Esophagus muscularis mucosa (tissue), 4 donors: ENCODE results near the gene AHRR. TPM values are rescaled to one million over a fixed set of nuclear protein-coding genes. Genes with fewer than 3 reads are reported as not detected.

Experiments used
- DNase-seq: peaks from one replicate; pipeline ENCODE4 v3.0.0-alpha.2; 2017; ENCODE audit errors: extremely low spot score
- H3K27ac ChIP-seq, 4 donors: fragments of 200-600 bp; sonication (generic); replicated peaks in 1 of 4; 1 replicate in 3 of 4; 2 replicates in 1 of 4; pipeline ENCODE4 v1.5.1; 2016 to 2019; ENCODE audit warnings: mild to moderate bottlenecking in 1 of 4
- H3K27me3 ChIP-seq, 4 donors: fragments of 200-600 bp; sonication (generic); one replicate each; pipeline versions ENCODE4 v1.5.1 to v1.6.0; 2016 to 2019
- H3K36me3 ChIP-seq, 4 donors: fragments of 200-600 bp; sonication (generic); one replicate each; pipeline ENCODE4 v1.5.1; 2016 to 2019
- H3K4me1 ChIP-seq, 4 donors: fragments of 200-600 bp; sonication (generic); one replicate each; pipeline ENCODE4 v1.5.1; 2016 to 2019
- H3K4me3 ChIP-seq, 4 donors: fragments of 200-600 bp; sonication (generic); 1 replicate in 2 of 4; 2 replicates in 2 of 4; pipeline ENCODE4 v1.5.1; 2016 to 2019; ENCODE audit warnings: mild to moderate bottlenecking in 4 of 4, moderate library complexity in 1 of 4
- H3K9me3 ChIP-seq, 4 donors: fragments of 200-600 bp; sonication (generic); 1 replicate in 3 of 4; 2 replicates in 1 of 4; pipeline ENCODE4 v1.5.1; 2016 to 2019
- CTCF ChIP-seq, 3 experiments: fragments of 200-600 bp in 2 of 3; fragments of 450-650 bp in 1 of 3; sonication (generic) in 2 of 3; IDR thresholded peaks; one replicate each; pipeline ENCODE4 v1.5.1; 2017 to 2019; ENCODE audit warnings: antibody characterized with exemption in 3 of 3, mild to moderate bottlenecking in 2 of 3, moderate library complexity in 1 of 3
- EP300 ChIP-seq: sonication (generic); formaldehyde crosslinking; IDR thresholded peaks from one replicate; pipeline ENCODE4 v1.6.1; 2017; ENCODE audit warnings: antibody characterized with exemption
- POLR2A ChIP-seq: fragments of 450-650 bp; IDR thresholded peaks from one replicate; pipeline ENCODE4 v1.6.1; 2017; ENCODE audit warnings: antibody characterized with exemption, moderate library complexity, mild to moderate bottlenecking, low read depth
- POLR2AphosphoS5 ChIP-seq, 2 donors: sonication (generic); formaldehyde crosslinking; IDR thresholded peaks; one replicate each; pipeline ENCODE4 v1.6.1; 2017; ENCODE audit warnings: antibody characterized with exemption in 2 of 2
- WGBS: methylation state at CpG from one replicate; pipeline ENCODE4 v1.1.5; 2018; 5-methylcytosine and 5-hydroxymethylcytosine counted together
- intact Hi-C: fragments of 100-400 bp; cut with DNase I; formaldehyde crosslinking; loops from one replicate; pipeline ENCODE4 v1.15.1; 2023
- total RNA-seq, 4 donors: library from RNA; depleted of rRNA; stranded (reverse); fragments of >200 nt; gene quantifications; one replicate each; pipeline versions ENCODE4 v1.1.0 to v1.2.1, GENCODE V29; 2016

The AHRR gene
- total RNA-seq, 4 donors from 2014 or later, result 0.33 to 5.5 (median 0.86) TPM

DNA sequence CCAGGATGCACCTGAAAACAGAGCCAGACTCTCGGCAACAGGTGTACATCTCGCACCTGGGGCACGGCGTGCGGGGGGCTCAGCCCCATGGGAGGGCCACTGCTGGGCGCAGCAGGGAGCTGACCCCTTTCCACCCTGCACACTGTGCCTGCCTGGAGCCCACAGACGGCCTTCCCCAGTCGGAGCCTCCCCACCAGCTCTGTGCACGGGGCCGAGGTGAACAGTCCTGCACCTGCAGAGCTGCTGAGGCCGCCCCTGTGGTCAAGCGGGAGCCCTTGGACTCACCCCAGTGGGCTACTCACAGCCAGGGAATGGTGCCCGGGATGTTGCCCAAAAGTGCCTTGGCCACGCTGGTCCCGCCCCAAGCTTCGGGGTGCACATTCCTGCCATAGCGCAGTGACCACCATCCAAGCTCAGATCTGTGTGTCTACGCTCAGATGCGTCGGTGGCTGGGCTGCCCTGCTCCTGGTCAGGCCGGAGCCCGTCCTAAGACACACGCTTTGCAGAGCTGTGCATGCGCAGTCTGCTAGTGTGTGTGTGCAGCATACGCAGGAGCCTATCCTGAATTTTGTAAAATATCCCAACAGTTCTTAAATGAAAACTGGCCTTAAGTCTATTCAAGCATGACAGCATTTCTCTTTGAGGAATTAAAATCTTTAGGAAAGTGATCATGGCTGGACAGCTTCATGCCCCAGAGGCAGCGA, 113.1 kb downstream of the AHRR start:
- Histone ChIP-seq H3K4me3 (no peak overlapping the region), H3K36me3 (no peaks in the 10 kb centered on the region), H3K9me3 (no peaks in the 10 kb centered on the region), H3K27ac (no peak overlapping the region), H3K27me3 (peaks cover 0 to 70% (median 0%) of the 10 kb centered on the region in 4 donors), H3K4me1 (peaks cover 0 to 3% (median under 1%) of the 10 kb centered on the region in 4 donors)
- intact Hi-C loops, result no loop called here
- WGBS, result 95% methylated on average over 14 of the region's 26 CpGs
- no peak for DNase-seq
- no peak for TF ChIP-seq POLR2AphosphoS5 (IDR thresholded peaks at IDR 0.05)
- no peak for TF ChIP-seq CTCF (IDR thresholded peaks at IDR 0.05)
- no peak for TF ChIP-seq EP300

DNA sequence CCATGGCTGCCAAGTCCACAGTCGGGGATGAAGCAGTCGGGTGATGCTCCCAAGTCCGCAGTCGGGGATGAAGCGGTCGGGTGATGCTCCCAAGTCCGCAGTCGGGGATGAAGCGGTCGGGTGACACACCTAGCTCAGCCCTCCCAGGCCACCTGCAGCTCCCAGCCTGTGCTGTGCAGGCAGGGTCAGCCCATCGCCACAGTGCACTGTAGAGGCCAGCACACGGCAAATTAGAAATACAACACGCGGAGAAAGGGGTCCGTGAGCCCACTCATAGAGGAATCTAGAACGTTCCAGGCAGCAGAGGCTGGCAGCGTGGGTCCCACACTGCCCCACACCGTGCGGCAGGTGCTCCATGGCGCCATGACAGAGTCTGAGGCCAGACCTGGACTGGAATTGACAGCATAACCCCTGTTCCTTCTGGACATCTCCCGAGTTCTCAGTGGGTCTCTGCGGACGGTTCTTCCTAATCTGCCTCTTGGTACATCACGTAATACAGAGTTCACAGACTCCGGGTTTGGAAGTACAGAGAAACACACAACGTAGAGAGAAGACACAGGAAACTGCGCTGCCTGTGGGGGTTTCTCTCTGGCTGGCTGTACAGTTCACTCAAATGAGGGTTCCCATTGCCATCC, 113.8 kb downstream of the AHRR start:
- peaks cover 0 to 68% (median 0%) of the 10 kb centered on the region in 4 donors for H3K27me3 ChIP-seq
- TF ChIP-seq POLR2AphosphoS5 (IDR thresholded peaks at IDR 0.05), result no peak
- no peak for TF ChIP-seq POLR2A
- TF ChIP-seq EP300, result no peak
- TF ChIP-seq CTCF (IDR thresholded peaks at IDR 0.05), result no peak
- no peaks in the 10 kb centered on the region for H3K36me3 ChIP-seq
- DNase-seq, result no peak
- H3K9me3 ChIP-seq, result no peaks in the 10 kb centered on the region
- H3K27ac ChIP-seq, result no peak overlapping the region
- intact Hi-C loops, result no loop called here
- 86% methylated on average over 20 of the region's 27 CpGs for WGBS
- no peaks in the 10 kb centered on the region for H3K4me1 ChIP-seq
- no peak overlapping the region for H3K4me3 ChIP-seq

DNA sequence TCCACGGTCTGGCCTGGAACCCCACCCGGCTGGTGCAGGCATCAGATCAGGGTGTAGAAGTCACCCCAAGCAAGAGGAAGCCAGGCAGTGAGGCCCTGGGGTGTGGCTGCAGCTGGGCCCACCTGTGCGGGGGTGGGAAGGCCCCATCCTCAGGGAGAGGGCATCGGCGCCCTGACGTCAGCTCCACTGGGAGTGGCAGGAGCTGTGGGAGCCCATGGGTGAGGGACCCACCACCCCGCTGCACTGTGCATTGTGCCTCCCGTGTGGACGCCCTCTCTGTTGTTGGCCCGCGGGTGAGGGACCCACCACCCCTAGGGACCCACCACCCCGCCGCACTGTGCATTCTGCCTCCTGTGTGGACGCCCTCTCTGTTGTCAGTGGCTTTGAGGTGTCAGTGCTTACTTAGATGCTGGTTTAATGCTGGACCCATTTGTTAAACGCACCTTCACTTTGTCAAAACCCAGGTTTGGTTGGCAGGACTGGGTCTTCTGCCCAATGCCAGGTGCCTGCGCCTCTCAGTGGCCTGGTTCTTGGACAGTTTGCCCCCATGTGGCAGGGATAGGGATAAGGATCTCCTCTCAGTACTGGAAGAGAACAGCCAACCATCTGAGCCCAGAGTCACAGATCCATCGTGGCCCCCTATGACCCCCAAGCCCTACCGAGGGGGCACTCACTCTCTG, 114.6 kb downstream of the AHRR start:
- Histone ChIP-seq H3K36me3 (no peaks in the 10 kb centered on the region), H3K4me3 (no peak overlapping the region), H3K27me3 (peaks cover 0 to 63% (median 0%) of the 10 kb centered on the region in 4 donors), H3K4me1 (no peaks in the 10 kb centered on the region), H3K9me3 (no peaks in the 10 kb centered on the region), H3K27ac (no peak overlapping the region)
- WGBS, result 80% methylated on average over 12 of the region's 18 CpGs
- DNase-seq, result no peak
- intact Hi-C loops, result no loop called here
- TF ChIP-seq EP300 (no peak), CTCF (IDR thresholded peaks at IDR 0.05) (no peak)

DNA sequence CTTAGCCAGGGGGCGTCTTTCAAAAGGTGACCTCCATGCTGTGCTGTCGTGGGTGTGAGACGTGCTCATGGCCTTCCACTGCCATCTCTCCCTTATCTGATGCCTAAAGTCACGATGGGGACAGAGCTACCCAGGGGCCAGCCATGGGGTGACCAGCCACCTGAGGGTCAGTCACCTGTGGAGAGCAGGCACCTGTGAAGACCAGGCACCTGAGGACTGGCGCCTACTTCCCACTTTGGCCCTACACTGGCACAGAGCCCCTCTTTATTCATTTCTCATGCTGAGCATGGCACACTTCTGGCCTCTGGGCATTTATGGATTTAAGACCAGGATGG, 115.1 kb downstream of the AHRR start:
- WGBS, result 61% methylated on average over 3 of the region's 5 CpGs
- Histone ChIP-seq H3K4me1 (peaks cover 0 to 2% (median 0%) of the 10 kb centered on the region in 4 donors), H3K9me3 (no peaks in the 10 kb centered on the region), H3K27me3 (peaks cover 0 to 58% (median 0%) of the 10 kb centered on the region in 4 donors), H3K27ac (no peak overlapping the region), H3K36me3 (no peaks in the 10 kb centered on the region), H3K4me3 (no peak overlapping the region)
- intact Hi-C loops, result no loop called here
- TF ChIP-seq POLR2AphosphoS5 (IDR thresholded peaks at IDR 0.05) (no peak), POLR2A (no peak), EP300 (no peak), CTCF (IDR thresholded peaks at IDR 0.05) (no peak)
- DNase-seq, result no peak
